NCI-H510A treated with DMSO at 0.1 percent for 48 hours (cell line): ENCODE measurements around the gene UMPS.
A peak's percentile ranks its signal among the peaks of the same experiment; 100 is the strongest.

Source experiments
- DNase-seq: peaks from one replicate; lab custom pipeline; 2025; lab: John Stamatoyannopoulos, UW

UMPS gene

DNA sequence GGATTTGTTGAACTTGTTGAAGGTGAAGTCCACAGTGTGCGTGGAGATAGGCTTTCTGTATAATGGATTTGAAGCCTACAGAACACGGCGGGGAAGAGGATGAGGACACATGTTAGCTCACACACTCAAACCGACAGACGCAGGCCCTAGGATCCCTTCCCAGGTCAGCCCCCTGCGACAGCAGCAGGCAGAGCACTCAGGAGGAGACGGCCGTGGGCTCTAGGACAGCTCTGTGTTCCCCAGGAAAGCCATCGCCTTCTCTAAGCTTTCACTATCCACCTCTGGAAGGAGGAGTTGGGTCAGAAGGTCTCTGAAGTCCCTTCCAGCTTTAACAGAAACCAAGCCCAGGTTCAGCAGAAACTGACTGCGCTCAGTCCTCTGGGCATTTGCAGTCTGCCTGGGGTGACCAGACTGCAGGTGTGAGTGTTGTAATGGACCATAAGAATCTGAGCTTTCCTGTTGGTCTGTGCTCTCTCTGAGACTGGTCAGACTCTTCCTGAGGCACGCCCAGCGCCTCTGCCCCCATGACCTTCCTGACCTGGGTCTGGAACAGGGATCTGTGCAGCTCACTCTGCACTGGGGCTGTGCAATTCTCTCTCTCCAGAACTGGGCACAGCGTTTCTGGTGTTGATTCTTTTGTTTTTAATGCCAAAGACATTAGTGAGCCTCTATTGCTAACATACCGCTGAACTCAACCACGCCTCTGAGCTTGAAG, 33.5 kb downstream of the UMPS start:
- no peak for DNase-seq

DNA sequence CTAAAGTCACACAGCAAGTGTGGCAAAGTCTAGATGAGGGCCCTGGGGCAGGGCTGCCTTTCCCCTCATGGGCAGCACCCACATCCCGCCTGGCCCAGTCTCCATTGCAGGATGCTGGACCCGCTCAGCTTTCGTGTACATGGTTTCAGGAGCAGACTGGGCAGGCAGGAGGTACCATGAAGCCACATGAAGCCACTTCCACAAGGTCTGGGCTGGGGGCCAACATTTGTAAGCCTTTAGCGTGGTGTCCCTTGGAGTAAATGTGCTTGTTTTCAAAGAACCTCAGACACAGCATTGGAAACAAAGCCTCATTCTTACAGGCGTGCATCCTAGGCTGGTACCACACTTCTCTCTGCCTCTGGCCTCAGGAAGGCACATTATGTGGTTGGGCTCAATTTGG, 34.5 kb downstream of the UMPS start:
- DNase-seq, result no peak

DNA sequence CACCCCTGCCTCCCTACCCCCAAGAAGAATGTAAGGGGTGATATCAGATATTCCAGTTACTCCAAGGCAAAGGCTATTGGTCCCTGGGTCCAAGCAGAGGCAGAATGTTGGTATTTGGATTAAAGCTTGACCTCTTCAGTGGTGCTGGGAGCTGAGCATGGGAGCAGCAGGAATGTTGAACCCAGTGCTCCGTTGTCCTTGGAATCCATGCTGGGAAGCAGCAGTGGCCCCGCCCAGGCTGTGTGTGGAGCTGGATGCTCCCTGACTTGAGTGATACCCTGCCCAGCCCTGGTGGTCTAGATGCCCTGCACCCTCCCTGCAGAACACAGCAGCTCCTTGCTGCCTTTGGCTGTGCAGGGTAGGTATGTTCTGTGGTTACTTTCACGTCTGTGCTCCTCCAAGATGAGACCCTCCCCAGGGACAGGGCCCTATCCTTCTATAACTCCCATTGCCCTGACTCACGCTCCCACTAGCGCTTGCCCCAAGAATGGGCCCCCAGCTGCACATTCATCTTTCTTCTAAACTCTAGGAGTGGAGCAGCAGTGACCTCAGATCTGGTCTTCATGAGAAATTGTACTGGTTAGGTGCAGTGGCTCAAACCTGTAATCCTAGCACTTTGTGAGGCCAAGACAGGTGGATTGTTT, 35.1 kb downstream of the UMPS start:
- no peak for DNase-seq

DNA sequence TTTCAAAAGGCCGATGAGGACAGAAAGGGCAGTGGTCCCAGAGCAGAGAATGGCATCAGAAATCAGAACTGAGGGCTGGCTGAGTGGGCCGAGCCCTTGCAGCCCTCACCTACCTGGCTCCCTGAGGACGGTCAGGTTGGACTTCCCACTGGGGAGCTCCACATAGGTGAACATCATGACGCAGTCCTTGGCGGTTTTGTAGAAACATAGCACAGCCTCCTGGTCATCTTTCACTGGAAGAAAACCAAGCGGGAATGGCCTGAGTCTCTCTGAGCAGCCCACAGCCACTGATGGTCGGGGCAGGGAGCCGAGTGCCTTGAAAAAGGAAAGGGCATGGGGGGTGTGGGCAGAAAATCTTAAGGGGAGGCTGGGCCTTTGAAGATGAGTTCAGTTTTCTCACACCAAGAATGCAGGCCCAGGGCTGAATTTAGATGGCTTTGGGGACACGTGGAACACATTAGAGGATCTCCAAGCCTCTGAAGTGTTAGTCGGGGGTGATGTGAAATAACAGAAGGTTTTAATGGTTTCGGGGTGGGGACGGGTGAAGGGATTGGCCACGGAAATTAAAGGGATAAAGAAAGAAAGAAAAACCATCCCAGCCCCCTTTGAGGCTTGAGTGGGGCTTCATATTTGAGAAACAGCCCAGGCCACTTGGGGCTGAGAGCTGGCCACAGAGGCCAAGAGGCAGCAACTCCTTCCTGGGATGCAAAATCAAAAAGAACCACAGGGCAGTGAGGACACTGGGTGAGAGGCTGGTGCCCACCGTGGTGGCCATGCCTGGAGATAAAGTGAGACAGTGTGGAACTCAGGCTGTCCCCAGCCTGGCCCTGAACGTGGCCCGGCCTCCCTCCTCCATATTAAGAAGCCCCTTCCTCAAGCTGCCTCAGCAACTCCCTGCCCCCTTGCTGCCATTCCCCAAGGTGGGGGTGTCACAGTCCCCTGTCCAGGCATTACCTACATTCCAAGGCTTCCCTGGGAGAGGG, 36.2 kb downstream of the UMPS start:
- no peak for DNase-seq

DNA sequence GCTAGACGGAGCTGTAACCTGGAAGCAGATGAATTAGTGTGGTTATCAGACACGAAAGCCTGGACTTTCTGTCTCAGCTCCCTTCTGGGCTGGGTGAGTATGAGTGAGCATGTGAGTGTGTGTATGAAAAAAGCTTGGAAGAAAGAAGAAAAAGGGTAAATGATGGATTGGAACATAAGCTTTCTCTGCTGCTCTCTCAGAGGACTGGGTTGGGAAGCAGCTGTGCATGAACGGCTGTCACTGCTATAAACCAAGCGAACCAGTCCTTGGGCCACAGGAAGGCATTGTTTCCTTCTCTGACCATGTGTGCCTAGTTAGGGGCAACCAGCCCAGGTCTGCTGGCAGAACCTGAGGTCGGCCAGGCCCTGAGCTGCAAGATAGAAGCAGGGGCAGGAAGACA, 37.0 kb downstream of the UMPS start:
- no peak for DNase-seq

DNA sequence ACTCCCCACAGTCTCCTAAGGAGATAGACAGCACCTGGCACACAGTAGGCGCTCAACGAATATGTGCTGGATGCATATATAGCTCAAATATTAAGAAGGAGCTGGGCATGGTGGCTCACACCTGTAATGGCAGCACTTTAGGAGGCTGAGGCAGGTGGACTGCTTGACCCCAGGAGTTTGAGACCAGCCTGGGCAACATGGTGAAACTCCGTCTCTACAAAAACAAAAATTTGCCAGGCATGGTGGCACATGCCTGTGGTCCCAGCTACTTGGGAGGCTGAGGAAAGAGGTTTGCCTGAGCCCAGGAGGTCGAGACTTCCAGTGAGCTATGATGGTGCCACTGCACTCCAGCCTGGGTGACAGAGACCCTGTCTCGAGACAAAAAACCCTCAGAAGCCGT, 37.4 kb downstream of the UMPS start:
- DNase-seq, result no peak

DNA sequence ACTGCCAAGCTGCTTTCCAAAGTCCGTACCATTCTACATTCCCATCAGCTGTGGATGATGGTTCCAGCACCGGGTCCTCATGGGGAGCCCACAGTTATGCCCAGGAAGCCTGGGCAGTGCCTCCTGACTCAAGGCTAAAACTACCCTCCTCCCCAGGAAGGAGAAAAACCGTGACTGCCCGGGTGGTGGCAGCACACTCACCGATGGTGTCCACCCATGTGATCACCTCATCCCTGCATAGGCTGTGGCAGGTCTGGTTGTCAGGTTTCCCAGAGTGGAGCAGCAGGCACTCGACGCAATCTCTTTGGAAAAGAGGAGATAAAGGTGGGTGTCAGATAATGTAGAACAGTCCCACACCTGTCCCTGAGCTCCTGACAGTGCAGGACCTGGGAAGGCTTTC, 38.6 kb downstream of the UMPS start:
- DNase-seq, result no peak

DNA sequence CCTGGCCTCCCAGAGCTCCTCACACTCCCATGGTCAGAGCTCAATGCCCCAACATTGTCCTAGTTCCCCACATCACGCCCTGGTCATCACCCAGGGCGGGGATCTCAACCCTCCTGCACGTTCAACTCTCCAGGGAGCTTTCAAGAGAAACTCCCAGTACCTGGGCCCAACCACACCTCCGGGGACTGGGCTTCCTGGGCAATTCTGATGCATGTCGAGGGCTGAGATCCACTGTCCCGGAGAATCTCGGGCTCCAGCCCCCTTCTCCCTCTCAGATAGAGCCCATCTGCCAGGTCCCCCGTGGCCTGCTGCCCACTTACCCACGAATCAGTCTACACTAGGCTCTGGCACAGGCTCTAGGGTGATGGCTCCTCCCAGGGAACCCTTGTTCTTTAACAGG, 39.2 kb downstream of the UMPS start:
- no peak for DNase-seq

DNA sequence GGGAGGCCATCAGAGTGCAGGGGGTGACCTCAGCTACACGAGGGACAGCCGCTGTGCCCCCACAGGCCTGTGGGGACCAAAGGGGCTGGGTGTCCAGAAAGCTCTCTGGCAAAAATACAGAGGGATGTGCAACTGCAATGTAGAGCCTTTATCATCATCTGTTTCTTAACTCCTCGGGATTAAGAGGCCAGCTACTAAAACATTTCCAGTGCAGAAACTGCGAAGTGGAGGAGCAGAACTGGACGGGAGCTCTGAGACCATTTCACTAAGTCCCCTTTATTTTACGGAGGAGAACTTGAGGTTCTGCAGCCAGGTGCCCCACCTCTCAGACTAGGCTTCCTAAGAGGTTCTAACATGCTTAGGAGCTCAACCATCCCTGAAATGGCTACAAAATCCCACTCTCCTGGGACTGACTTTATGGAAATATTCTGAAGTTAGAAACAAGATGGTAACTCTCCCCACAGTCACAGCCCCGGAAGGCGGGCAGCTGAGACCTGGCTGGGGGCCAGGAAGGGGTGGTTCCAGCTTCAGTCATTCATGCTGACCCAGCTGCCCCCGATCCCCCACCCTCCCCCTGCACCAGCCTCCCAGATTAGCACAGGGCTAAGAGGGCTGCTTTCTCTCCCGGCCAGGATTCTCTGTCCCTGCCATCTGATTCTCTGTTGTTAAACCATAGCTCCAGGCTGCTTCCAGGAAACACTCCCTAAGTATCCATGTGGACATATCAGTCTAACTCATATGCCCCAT, 40.3 kb downstream of the UMPS start:
- no peak for DNase-seq

DNA sequence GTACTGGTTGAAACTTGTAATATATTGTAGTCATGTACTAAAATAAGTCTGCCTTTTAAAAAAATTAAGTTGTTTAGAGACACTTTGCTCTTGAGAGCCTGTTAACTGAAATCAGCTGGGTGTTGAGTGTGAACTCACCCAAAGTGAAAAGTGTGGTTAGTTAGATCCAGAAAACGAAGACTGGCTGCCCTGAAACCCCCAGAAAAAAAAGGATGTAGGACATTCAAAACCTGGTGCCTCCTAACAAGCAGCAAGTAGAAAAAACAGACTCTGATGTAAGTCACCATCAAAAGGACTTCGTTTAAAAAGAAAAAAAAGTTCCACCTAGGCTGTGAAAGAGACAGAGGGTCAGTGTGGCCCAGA, 40.8 kb downstream of the UMPS start:
- no peak for DNase-seq

DNA sequence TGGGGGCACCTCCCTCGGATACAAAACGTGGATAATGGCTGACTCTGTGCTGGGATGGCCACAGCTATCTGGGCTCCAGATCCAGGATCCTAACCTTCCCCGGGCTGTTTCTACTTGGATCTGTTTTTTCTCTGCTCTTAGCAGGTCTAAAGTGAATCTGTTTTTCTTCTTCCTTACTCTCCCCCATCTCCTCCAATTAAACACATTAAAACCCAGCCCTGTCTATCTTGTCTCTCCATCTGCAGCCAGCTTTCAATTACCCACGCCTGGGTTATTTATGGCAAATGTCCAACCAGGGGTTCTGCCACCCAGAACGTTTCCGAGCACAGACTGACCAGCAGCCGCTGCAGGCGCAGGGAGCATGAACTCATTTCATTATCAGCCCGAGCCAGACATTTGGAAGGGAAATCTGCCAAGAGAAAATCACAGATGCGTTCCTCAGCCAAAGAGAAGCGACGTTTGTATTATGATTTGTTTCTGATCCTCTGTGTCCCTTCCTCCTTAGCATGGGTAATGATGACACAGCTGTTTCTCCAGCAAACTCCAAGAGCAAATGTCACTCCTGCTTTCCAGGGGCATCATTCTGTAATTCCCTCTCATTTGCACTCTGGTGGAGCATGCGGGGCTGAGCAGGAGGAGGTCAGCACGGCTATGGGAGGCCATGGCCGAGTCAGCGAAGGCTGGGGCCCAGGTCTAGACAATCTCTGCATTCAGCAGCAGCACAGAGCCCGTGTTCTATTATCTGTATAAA, 42.0 kb downstream of the UMPS start:
- peak; percentile 18 for DNase-seq

DNA sequence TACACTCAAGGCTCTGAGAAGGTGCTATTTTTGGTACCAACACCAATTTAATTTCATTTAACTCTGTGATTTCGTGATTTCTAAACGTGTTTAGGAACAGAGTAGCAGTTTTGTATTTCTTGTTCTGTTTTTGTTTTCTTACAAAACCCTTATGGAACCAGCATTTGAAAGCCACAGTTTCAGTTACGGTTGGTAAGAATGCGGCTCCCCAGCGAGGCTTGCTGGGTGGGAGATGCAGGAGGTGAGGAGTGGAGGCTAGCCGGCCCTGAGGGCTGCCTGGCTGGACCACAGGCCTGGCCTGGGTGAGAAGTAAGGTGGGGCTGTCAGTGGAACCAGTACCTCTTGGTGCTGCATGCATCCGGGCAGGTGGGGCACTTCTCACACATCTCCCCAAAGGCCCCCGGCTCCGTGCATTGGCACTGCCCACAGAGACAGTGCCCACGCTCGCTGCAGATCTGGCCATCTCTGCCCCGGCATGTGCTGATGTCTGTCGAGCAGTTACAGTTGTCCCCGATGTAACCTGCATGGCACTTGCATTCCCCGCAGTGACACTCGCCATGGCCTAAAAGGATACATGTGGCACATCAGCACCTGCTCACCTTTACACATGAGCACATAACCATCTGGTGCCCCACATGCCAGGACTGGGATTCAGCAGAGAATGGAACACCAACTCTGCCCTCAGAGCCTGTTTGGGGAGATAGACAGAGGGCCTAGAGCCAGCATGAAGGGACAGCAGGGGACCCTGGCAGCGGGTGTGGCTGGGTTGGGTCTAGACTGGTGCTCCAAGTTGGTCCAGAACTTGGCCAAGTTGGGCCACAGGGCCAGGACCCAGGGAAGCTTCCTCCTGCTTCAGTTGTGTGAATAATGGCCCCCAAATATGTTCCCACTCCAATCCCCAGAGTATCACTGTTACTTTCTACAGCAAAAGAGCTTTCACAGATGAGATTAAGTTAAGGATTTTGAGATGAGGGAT, 43.4 kb downstream of the UMPS start:
- no peak for DNase-seq

DNA sequence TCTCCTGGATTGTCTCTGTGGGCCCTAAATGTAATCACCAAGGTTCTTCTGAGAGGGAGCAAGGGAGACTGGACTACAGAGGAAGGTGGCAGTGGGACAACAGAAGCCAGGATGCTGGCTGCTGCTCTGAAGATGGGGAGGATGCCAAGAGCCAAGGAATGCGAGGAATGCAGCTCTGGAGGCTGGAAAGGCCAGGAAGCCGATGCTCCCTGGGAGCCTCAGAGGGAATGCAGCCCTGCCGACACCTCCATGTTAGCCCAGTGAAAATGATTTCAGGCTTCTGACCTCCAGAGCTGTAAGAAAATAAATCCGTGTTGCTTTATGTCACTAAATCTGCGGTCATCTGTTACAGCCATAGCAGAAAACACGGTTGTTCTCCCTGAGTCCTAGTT, 44.1 kb downstream of the UMPS start:
- DNase-seq, result no peak

DNA sequence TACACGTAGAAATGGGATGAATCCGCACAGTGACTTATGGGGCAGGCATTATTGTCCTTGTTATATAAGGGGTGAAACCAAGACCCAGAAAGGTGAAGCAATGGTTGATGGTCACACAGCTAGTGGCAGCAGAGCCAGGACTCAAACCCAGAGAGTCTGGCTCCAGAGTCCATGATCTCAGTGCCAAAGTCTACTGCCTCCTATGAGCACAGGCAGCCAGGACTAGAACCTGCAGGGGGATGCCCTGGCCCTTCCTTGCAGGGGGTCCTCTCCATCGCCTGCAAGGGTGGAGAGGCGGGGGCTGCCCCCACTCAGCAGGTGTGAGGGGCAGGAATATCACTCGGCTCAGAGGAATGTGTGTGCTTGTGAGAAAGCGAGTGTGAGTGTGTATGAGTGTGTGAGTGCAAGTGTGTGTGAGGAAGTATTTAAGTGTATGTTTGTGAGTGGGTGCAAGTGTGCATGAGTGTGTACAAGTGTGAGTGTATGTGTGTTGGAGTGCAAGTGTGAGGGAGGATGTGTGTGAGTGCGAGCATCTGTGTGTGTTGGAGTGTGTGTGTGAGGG, 44.7 kb downstream of the UMPS start:
- no peak for DNase-seq

DNA sequence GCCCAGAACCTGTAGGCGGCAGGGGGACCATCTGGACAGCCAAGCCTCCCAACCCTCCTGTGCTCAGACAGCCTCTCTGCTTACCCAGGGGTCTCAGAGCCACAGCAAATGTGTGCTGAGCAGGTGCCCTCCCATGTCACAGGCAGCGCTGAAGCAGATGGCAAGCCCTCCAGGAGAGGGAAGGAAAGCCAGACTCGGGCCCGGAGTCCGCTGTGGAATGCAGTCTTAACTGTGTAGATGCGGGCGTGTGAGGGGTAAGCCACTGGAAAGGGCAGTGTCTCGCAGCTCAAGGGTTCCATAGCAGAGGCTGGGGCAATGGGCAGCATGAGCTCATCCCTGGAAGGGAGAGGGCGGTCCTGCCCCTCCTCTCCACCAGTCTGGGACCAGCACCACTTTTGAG, 45.6 kb downstream of the UMPS start:
- DNase-seq, result no peak

DNA sequence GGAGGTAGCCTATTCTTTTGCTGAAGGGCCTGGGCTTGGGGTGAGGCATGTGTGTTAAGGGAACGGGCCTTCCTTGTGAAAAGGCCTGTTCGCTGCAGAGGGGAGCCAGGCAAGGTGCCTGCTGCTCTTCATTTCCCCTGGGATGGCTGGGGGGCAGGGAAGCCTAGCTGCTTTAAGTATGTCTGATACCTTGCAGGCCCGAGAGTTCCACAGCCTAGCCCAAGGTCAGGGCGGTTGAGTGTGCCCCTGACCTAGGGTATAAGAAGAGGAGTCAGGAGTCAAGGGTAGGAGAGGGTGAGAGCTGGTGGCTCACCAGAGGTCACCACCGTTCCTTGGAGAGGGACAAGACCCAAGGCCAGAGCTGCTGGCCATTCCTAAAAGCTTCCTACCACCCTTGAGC, 46.6 kb downstream of the UMPS start:
- no peak for DNase-seq

DNA sequence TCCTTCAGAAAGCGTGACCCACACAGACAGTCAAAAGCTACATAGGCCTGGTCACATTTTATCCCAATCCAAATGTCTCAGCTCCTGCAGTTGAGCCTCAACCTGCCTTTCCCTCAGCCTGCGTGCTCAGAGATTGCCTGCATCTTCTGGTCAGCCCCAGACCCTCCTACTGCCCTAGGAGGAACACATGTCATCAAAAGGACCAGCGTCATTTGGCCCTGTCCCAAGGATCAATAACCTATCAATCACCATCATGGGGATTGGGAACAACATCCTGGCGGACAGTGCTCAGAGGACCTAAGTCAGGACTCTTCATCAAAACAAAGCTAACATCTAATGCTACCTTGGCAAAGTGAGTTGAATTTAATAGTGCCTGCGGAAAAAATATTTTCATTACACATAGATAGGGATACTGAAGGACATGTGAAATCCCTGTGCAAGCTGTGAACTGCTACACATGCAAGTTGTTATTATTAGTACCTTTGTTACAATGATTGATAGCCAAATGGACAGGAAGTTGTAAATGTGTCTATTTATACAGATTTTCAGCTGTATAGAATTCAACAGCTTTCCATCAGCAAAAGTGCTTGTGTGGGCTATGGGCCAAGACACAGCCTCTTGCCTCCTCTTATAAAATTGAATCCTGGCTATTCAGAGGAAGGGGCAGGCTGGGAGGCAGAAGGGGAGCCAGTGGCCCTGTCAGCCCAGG, 47.7 kb downstream of the UMPS start:
- no peak for DNase-seq

DNA sequence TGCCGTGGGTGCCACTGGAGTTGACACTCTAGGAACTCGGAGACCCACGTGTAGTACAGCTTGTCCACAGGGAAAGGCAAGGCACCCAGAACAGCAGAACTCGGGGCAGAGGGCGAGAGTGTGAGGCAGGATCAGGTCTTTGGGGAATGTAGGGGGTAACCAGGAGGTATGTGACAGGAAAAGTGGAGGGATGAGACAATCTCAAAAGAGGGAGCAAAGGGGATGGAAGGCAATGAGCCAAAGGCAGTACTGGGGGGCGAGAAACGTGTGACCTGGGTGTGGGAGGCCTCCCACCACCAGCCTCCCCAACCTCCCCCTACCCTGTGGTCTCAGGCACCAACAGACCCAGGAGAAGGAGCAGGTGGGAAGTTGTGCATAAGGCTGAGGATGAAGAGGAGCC, 48.9 kb downstream of the UMPS start:
- no peak for DNase-seq

DNA sequence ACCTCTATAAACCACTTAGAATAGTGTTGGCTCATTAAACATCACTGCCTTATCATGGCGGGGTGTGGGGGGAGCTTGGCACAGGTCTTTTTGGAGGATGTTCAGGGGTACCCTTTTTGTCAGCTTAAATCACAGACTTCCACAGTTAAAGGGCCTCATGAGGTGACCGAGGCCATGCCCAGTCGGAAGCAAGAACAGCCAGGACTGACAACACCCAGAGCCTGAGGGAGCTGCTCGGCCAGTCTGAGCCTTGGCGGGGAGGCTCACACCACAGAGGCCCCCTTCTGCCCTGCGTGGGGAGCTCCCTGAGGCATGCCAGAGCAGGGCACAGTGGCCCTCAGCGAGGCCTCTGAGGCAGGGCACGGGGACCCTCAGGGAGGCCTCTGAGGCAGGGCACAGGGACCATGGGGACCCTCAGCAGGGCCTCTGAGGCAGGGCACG, 49.5 kb downstream of the UMPS start:
- DNase-seq, result no peak
